Parathyroid adenoma (tissue), 2 donors: ENCODE results near the gene SLC35G4.

Experiments used
- H2AFZ ChIP-seq: fragments of 300-600 bp; sonication (generic); one replicate; pipeline ENCODE4 v1.7.0; 2017; ENCODE audit warnings: antibody characterized with exemption, mild to moderate bottlenecking
- H3K27ac ChIP-seq: fragments of 300-600 bp; sonication (generic); one replicate; pipeline ENCODE4 v1.7.0; 2017
- H3K27me3 ChIP-seq: fragments of 300-600 bp; sonication (generic); one replicate; pipeline ENCODE4 v1.7.0; 2017; ENCODE audit warnings: low read length; ENCODE audit not compliant: control insufficient read depth, insufficient read depth
- H3K36me3 ChIP-seq: fragments of 300-600 bp; sonication (generic); one replicate; pipeline ENCODE4 v1.7.0; 2017; ENCODE audit warnings: low read length; ENCODE audit not compliant: control insufficient read depth, insufficient read depth
- H3K4me1 ChIP-seq: fragments of 300-600 bp; sonication (generic); one replicate; pipeline ENCODE4 v1.7.0; 2017; ENCODE audit warnings: control low read depth
- H3K4me2 ChIP-seq: fragments of 300-600 bp; sonication (generic); one replicate; pipeline ENCODE4 v1.7.0; 2017; ENCODE audit warnings: low read length
- H3K4me3 ChIP-seq: fragments of 300-600 bp; sonication (generic); one replicate; pipeline ENCODE4 v1.7.0; 2017; ENCODE audit warnings: low read depth, low read length
- H3K79me2 ChIP-seq: fragments of 300-600 bp; sonication (generic); one replicate; pipeline ENCODE4 v1.7.0; 2017; ENCODE audit warnings: control low read depth
- H3K9ac ChIP-seq: fragments of 300-600 bp; sonication (generic); one replicate; pipeline ENCODE4 v1.7.0; 2017; ENCODE audit warnings: mild to moderate bottlenecking
- H3K9me3 ChIP-seq: fragments of 300-600 bp; sonication (generic); one replicate; pipeline ENCODE4 v1.7.0; 2017; ENCODE audit warnings: low read length; ENCODE audit not compliant: control insufficient read depth
- CTCF ChIP-seq: fragments of 300-600 bp; sonication (generic); IDR thresholded peaks from one replicate; pipeline ENCODE4 v1.7.0; 2017; ENCODE audit warnings: antibody characterized with exemption, mild to moderate bottlenecking
- donor health status: primary hyperparathyroidism.

Gene SLC35G4

GRCh38 chr18:11586896-11587295 lies 22.5 kb upstream of the SLC35G4 start:
- H3K79me2 ChIP-seq, result no peaks in the 10 kb centered on the region
- TF ChIP-seq CTCF, result no peak
- no peaks in the 10 kb centered on the region for H3K27me3 ChIP-seq
- H3K4me1 ChIP-seq, result no peaks in the 10 kb centered on the region
- H2AFZ ChIP-seq, result no peak overlapping the region
- no peaks in the 10 kb centered on the region for H3K9me3 ChIP-seq
- no peak overlapping the region for H3K4me2 ChIP-seq
- no peak overlapping the region for H3K9ac ChIP-seq
- no peak overlapping the region for H3K27ac ChIP-seq
- H3K36me3 ChIP-seq, result no peaks in the 10 kb centered on the region
- H3K4me3 ChIP-seq, result no peak overlapping the region

GRCh38 chr18:11587432-11587831 lies 22.0 kb upstream of the SLC35G4 start:
- no peak overlapping the region for H2AFZ ChIP-seq
- no peak overlapping the region for H3K9ac ChIP-seq
- no peak overlapping the region for H3K4me3 ChIP-seq
- no peaks in the 10 kb centered on the region for H3K9me3 ChIP-seq
- H3K4me2 ChIP-seq, result no peak overlapping the region
- H3K36me3 ChIP-seq, result no peaks in the 10 kb centered on the region
- no peaks in the 10 kb centered on the region for H3K79me2 ChIP-seq
- TF ChIP-seq CTCF, result no peak
- H3K27me3 ChIP-seq, result no peaks in the 10 kb centered on the region
- H3K4me1 ChIP-seq, result no peaks in the 10 kb centered on the region
- no peak overlapping the region for H3K27ac ChIP-seq

- Histone ChIP-seq H3K36me3 (no peaks in the 10 kb centered on the region), H3K79me2 (no peaks in the 10 kb centered on the region), H2AFZ (no peak overlapping the region), H3K4me1 (no peaks in the 10 kb centered on the region), H3K9me3 (peaks cover 3% of the 10 kb centered on the region), H3K27me3 (no peaks in the 10 kb centered on the region), H3K4me2 (no peak overlapping the region), H3K4me3 (no peak overlapping the region), H3K27ac (no peak overlapping the region), H3K9ac (no peak overlapping the region)
- no peak for TF ChIP-seq CTCF
Measured at GRCh38 chr18:11587846-11588245, 21.6 kb upstream of the SLC35G4 start.

GRCh38 chr18:11591957-11592356 lies 17.4 kb upstream of the SLC35G4 start:
- H3K4me3 ChIP-seq, result no peak overlapping the region
- no peaks in the 10 kb centered on the region for H3K79me2 ChIP-seq
- H3K27ac ChIP-seq, result no peak overlapping the region
- H3K9ac ChIP-seq, result no peak overlapping the region
- no peaks in the 10 kb centered on the region for H3K36me3 ChIP-seq
- no peak overlapping the region for H3K4me2 ChIP-seq
- H3K9me3 ChIP-seq, result peaks cover 5% of the 10 kb centered on the region
- H3K27me3 ChIP-seq, result no peaks in the 10 kb centered on the region
- TF ChIP-seq CTCF, result no peak
- H2AFZ ChIP-seq, result no peak overlapping the region
- H3K4me1 ChIP-seq, result no peaks in the 10 kb centered on the region

GRCh38 chr18:11600321-11600720 lies 9.1 kb upstream of the SLC35G4 start:
- Histone ChIP-seq H3K9me3 (no peaks in the 10 kb centered on the region), H3K9ac (no peak overlapping the region), H3K4me2 (no peak overlapping the region), H2AFZ (no peak overlapping the region), H3K4me3 (no peak overlapping the region), H3K4me1 (no peaks in the 10 kb centered on the region), H3K36me3 (no peaks in the 10 kb centered on the region), H3K79me2 (no peaks in the 10 kb centered on the region), H3K27me3 (no peaks in the 10 kb centered on the region), H3K27ac (no peak overlapping the region)
- no peak for TF ChIP-seq CTCF
